Osteoblast (primary cell): ENCODE results near the gene ADH7. TPM values are rescaled to one million over a fixed set of nuclear protein-coding genes. Genes with fewer than 3 reads are reported as not detected.

ENCODE experiments used
- DNase-seq: peaks from one replicate; pipeline ENCODE4 v3.0.0; 2011; ENCODE audit warnings: low spot score, mixed read lengths; ENCODE audit not compliant: insufficient read length; ENCODE audit errors: missing footprints
- H2AFZ ChIP-seq: 2 replicates; pipeline ENCODE4 v1.6.0; 2011; ENCODE audit warnings: mild to moderate bottlenecking, low read length
- H3K27ac ChIP-seq: 2 replicates; pipeline ENCODE4 v1.5.1; 2011; ENCODE audit warnings: mild to moderate bottlenecking, low read depth, low read length, moderate library complexity
- H3K27me3 ChIP-seq: 2 replicates; pipeline ENCODE4 v1.6.0; 2012; ENCODE audit warnings: mild to moderate bottlenecking, control low read depth, inconsistent platforms, low read length, moderate library complexity; ENCODE audit not compliant: insufficient read depth
- H3K36me3 ChIP-seq: 2 replicates; pipeline ENCODE4 v1.5.1; 2011; ENCODE audit warnings: mild to moderate bottlenecking, low read length, control low read depth, moderate library complexity; ENCODE audit not compliant: insufficient read depth
- H3K4me1 ChIP-seq: 2 replicates; pipeline ENCODE4 v1.5.1; 2011; ENCODE audit warnings: mild to moderate bottlenecking, low read length, control low read depth, moderate library complexity; ENCODE audit not compliant: insufficient read depth
- H3K4me2 ChIP-seq: 2 replicates; pipeline ENCODE4 v1.6.0; 2011; ENCODE audit warnings: mild to moderate bottlenecking, low read length; ENCODE audit not compliant: insufficient read depth
- H3K4me3 ChIP-seq: fragments of 200-600 bp; sonication (generic); 3 replicates; pipeline ENCODE4 v1.5.1; 2012; ENCODE audit warnings: mild to moderate bottlenecking, low read length, inconsistent platforms; ENCODE audit not compliant: insufficient read depth
- H3K79me2 ChIP-seq: 2 replicates; pipeline ENCODE4 v1.6.0; 2012; ENCODE audit warnings: mild to moderate bottlenecking, low read length, control low read depth, inconsistent platforms; ENCODE audit not compliant: insufficient read depth
- H3K9me3 ChIP-seq: 2 replicates; pipeline ENCODE4 v1.5.1; 2011; ENCODE audit warnings: low read depth, low read length, control low read depth
- H4K20me1 ChIP-seq: 2 replicates; pipeline ENCODE4 v1.6.0; 2012; ENCODE audit warnings: mild to moderate bottlenecking, low read length, control low read depth; ENCODE audit not compliant: insufficient read depth
- CTCF ChIP-seq: IDR thresholded peaks from 2 replicates; pipeline ENCODE4 v1.5.1; 2011; ENCODE audit warnings: mild to moderate bottlenecking, low read depth, low read length, moderate library complexity; ENCODE audit errors: extremely low read depth
- total RNA-seq: library from RNA; depleted of rRNA; stranded (reverse); fragments of >200 nt; gene quantifications from 2 replicates; pipeline ENCODE4 v1.2.3, GENCODE V29; 2012

Gene ADH7
- total RNA-seq, 1 donor = not detected

- no peaks in the 10 kb centered on the region for H3K36me3 ChIP-seq
- no peaks in the 10 kb centered on the region for H3K4me1 ChIP-seq
- H4K20me1 ChIP-seq = no peaks in the 10 kb centered on the region
- no peak for DNase-seq
- no peaks in the 10 kb centered on the region for H3K9me3 ChIP-seq
- H2AFZ ChIP-seq = no peak overlapping the region
- no peak for TF ChIP-seq CTCF
- no peaks in the 10 kb centered on the region for H3K79me2 ChIP-seq
- no peak overlapping the region for H3K27ac ChIP-seq
- peaks cover 3% of the 10 kb centered on the region for H3K27me3 ChIP-seq
- H3K4me2 ChIP-seq = no peak overlapping the region
- H3K4me3 ChIP-seq = no peak overlapping the region
Observed at GRCh38 chr4:99438405-99438780, 3.3 kb upstream of the ADH7 start.

- H4K20me1 ChIP-seq = no peaks in the 10 kb centered on the region
- H3K4me1 ChIP-seq = no peaks in the 10 kb centered on the region
- H3K27ac ChIP-seq = no peak overlapping the region
- no peak for DNase-seq
- H3K9me3 ChIP-seq = no peaks in the 10 kb centered on the region
- no peak overlapping the region for H3K4me2 ChIP-seq
- H3K36me3 ChIP-seq = no peaks in the 10 kb centered on the region
- no peak overlapping the region for H3K4me3 ChIP-seq
- peaks cover 3% of the 10 kb centered on the region for H3K27me3 ChIP-seq
- no peaks in the 10 kb centered on the region for H3K79me2 ChIP-seq
- no peak overlapping the region for H2AFZ ChIP-seq
- TF ChIP-seq CTCF = no peak
Observed at GRCh38 chr4:99437723-99438404, 2.7 kb upstream of the ADH7 start.

GRCh38 chr4:99436976-99437722 lies 2.0 kb upstream of the ADH7 start:
- Histone ChIP-seq H2AFZ (no peak overlapping the region), H4K20me1 (no peaks in the 10 kb centered on the region), H3K4me1 (no peaks in the 10 kb centered on the region), H3K4me3 (no peak overlapping the region), H3K79me2 (no peaks in the 10 kb centered on the region), H3K4me2 (no peak overlapping the region), H3K36me3 (no peaks in the 10 kb centered on the region), H3K9me3 (no peaks in the 10 kb centered on the region), H3K27ac (no peak overlapping the region), H3K27me3 (peaks cover 3% of the 10 kb centered on the region)
- no peak for TF ChIP-seq CTCF
- peak; percentile 10 for DNase-seq

- Histone ChIP-seq H3K79me2 (no peaks in the 10 kb centered on the region), H3K4me2 (no peak overlapping the region), H4K20me1 (no peaks in the 10 kb centered on the region), H3K9me3 (no peaks in the 10 kb centered on the region), H3K4me3 (no peak overlapping the region), H3K4me1 (no peaks in the 10 kb centered on the region), H3K27ac (no peak overlapping the region), H3K27me3 (peaks cover 3% of the 10 kb centered on the region), H3K36me3 (no peaks in the 10 kb centered on the region), H2AFZ (no peak overlapping the region)
- no peak for DNase-seq
- no peak for TF ChIP-seq CTCF
Observed at GRCh38 chr4:99436462-99436861, 1.3 kb upstream of the ADH7 start.
